ENCODE data around the gene NCBP2L.

- TF ChIP-seq POLR2A (IDR thresholded peaks at IDR 0.05; ENCODE audit: low read depth, low read length): no peak
- TF ChIP-seq GATA2 (IDR thresholded peaks at IDR 0.05; ENCODE audit: insufficient read depth, insufficient read length, low read depth, low read length): no peak
- no peak for TF ChIP-seq MAX (IDR thresholded peaks at IDR 0.05; ENCODE audit: insufficient read depth, insufficient read length)
- no peak for TF ChIP-seq CTCF (IDR thresholded peaks at IDR 0.05; ENCODE audit: extremely low read depth in 1 of 2, insufficient read depth in 1 of 2, low read depth in 1 of 2, low read length in 2 of 2)
- no peak for TF ChIP-seq POLR2AphosphoS5 (IDR thresholded peaks at IDR 0.05; ENCODE audit: insufficient read depth, low read depth, low read length)
- TF ChIP-seq EZH2 (IDR thresholded peaks at IDR 0.05; ENCODE audit: borderline replicate concordance, low read depth, low read length, severe bottlenecking): no peak
- TF ChIP-seq MYC (IDR thresholded peaks at IDR 0.05; ENCODE audit: low read depth, low read length): no peak
Observed at GRCh38 chrX:107764845-107765608, 12.5 kb upstream of the NCBP2L start.

Data from endothelial cell of umbilical vein (primary cell).